HUES48 (cell line): Measurements from ENCODE around the gene CNGB1.

Experiments
- H3K27ac ChIP-seq: one replicate; pipeline ENCODE4 v1.7.0; 2013; ENCODE audit warnings: low read depth, low read length, inconsistent platforms
- H3K27me3 ChIP-seq: 2 replicates; pipeline ENCODE4 v1.6.1; 2013; ENCODE audit warnings: mild to moderate bottlenecking, low read length; ENCODE audit not compliant: control insufficient read depth, insufficient read depth
- H3K36me3 ChIP-seq: 2 replicates; pipeline ENCODE4 v1.6.1; 2013; ENCODE audit warnings: low read length; ENCODE audit not compliant: control insufficient read depth, insufficient read depth
- H3K4me1 ChIP-seq: 2 replicates; pipeline ENCODE4 v1.6.1; 2013; ENCODE audit warnings: mild to moderate bottlenecking, low read length; ENCODE audit not compliant: control insufficient read depth, insufficient read depth
- H3K4me3 ChIP-seq: 2 replicates; pipeline ENCODE4 v1.5.1; 2013; ENCODE audit warnings: mild to moderate bottlenecking, low read depth, low read length
- H3K9ac ChIP-seq: 2 replicates; pipeline ENCODE4 v1.6.1; 2013; ENCODE audit warnings: mild to moderate bottlenecking, low read depth, low read length, moderate library complexity
- H3K9me3 ChIP-seq: 2 replicates; pipeline ENCODE4 v1.6.1; 2013; ENCODE audit warnings: low read length; ENCODE audit not compliant: control insufficient read depth, insufficient read depth

CNGB1 gene

DNA sequence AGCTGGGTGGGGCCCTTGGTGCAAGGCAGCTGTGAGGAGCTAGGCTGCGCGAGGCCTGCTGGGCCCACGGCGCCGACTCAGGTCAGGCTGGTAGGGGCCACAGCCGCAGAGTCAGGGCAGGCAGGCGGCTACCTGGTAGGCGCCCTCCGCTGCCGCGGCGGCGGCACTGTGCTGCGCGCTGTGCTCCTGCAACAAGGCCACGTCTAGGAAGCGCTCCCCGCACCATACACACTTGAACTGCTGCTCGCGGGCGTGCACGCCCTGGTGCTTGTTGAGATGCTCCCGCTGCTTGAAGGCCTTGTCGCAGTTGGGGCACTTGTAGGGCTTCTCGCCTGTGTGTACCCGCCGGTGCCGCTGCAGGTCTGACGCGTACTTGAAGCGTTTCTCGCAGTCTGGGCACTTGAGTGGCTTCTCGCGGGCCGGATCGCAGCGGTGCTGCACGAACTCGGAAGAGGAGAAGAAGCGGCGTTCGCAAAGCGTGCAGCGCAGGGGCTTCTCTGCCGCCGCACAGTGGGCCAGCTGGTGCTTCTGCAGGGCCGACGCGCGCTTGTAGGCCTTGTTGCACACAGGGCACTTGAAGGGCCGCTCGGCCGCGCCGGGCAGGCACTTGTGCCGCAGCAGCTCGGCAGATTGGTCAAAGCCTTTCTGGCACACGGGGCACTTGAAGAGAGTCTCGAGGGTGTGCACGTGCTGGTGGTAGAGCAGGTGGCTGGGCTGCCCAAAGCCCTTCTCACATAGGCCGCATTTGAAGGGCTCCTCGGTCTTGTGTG, 25.7 kb upstream of the CNGB1 start:
- no peaks in the 10 kb centered on the region for H3K9me3 ChIP-seq
- peaks cover 12% of the 10 kb centered on the region; the same call in 1 of the 2 replicates for H3K4me1 ChIP-seq
- no peak overlapping the region for H3K27ac ChIP-seq
- H3K9ac ChIP-seq = no peak overlapping the region
- no peak overlapping the region for H3K4me3 ChIP-seq
- H3K27me3 ChIP-seq = no peaks in the 10 kb centered on the region
- H3K36me3 ChIP-seq = peaks cover 23% of the 10 kb centered on the region

DNA sequence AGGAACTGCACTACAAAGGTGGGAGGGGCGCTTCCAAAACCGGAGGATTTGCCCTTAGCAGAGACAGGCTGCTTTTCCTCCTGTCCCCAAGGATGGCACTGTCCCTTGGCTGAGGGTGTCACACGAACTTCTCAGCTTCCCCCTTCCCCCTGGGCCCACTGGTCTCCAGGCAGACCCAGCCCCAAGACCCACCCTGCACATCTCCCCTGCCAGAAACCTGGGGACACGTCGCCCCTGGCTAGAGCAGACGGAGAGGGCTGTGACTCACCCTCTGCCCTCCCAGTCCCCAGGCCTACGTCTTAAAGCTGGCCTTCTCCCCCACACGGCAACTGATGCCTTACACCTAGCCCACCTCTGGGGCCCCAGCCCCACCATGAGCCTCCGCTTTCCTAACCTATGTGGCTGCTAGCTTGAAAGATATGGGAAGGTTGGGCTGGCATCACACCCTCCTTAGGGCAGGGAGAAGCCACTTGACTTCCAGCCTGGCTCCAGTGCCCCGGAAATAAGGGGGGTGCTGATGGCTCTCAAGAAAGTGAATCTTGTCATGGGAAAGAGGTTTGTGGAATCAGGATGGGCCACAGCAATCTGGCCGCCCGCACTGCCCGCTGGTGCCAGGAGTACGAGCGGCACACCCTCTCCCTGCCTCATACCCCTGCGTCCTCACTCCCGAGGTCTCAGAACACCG, 24.9 kb upstream of the CNGB1 start:
- peaks cover 12% of the 10 kb centered on the region; the same call in 1 of the 2 replicates for H3K4me1 ChIP-seq
- no peak overlapping the region for H3K4me3 ChIP-seq
- H3K27me3 ChIP-seq = no peaks in the 10 kb centered on the region
- H3K9ac ChIP-seq = no peak overlapping the region
- no peak overlapping the region for H3K27ac ChIP-seq
- peaks cover 23% of the 10 kb centered on the region for H3K36me3 ChIP-seq
- no peaks in the 10 kb centered on the region for H3K9me3 ChIP-seq

DNA sequence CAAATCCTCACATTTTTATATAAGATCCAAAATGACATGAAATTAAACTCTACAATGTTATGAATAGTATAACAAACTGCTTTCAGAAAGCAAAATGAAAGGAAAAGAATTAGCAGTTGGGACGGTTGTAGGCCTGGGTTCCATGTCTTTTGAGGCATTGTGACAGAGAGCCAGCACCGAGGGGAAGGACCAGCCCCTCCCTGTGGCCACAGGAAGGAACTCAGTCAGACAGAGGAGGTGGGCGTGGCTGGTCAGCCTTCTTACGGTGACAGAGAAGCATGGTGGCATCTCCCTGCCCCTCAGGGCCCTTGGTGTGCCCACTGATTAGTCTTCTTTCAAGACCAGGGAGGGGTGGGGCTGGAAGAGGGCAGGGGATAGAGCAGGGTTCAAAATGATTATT, 23.9 kb upstream of the CNGB1 start:
- Histone ChIP-seq H3K27ac (no peak overlapping the region), H3K36me3 (peaks cover 23% of the 10 kb centered on the region), H3K9ac (no peak overlapping the region), H3K27me3 (no peaks in the 10 kb centered on the region), H3K4me3 (no peak overlapping the region), H3K4me1 (peaks cover 11% of the 10 kb centered on the region; the same call in 1 of the 2 replicates), H3K9me3 (no peaks in the 10 kb centered on the region)

DNA sequence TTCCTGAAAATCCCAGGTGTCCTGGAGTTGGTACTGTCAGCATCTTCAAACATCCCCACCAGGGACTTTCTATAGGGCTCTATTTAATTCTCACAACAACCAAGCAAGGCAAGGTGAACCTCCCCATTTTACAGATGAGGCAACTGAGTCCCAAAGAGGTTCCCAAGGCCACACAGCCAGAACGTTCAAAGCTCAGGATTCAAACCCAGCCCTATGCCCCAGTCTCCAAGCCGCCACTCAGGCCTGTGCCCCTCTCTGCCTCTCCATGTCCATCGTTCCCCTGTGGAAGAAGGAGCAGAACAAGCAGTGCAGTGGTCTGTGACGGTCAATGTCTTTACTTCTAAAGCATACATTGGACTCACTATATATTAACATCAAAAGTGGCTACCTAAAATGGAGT, 23.4 kb upstream of the CNGB1 start:
- Histone ChIP-seq H3K4me1 (peaks cover 7% of the 10 kb centered on the region; the same call in 1 of the 2 replicates), H3K9ac (no peak overlapping the region), H3K27me3 (no peaks in the 10 kb centered on the region), H3K36me3 (peaks cover 23% of the 10 kb centered on the region), H3K4me3 (no peak overlapping the region), H3K9me3 (no peaks in the 10 kb centered on the region), H3K27ac (no peak overlapping the region)

DNA sequence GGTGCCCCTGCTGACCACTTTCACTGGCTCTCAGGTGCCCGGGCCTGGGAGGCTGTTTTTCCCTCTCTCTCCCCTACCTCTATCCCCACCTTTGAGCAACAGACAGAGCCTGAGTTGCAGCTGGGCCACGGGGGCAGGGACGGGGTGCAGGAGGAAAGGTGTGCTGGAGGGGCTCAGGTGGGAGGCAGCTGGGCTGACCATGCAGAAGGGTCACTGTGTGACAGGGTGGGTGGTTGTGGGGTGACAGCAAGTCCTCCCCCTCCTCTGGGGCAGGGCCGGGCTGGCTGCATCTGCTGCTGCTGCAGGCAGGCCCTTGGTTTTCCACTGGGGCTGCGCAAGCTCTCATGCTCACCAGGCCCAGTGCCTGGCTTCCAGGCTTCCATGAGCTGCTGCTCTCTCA, 23.0 kb upstream of the CNGB1 start:
- Histone ChIP-seq H3K9me3 (no peaks in the 10 kb centered on the region), H3K27ac (no peak overlapping the region), H3K27me3 (no peaks in the 10 kb centered on the region), H3K9ac (no peak overlapping the region), H3K4me1 (peaks cover 2% of the 10 kb centered on the region; the same call in 1 of the 2 replicates), H3K4me3 (no peak overlapping the region), H3K36me3 (peaks cover 23% of the 10 kb centered on the region)

DNA sequence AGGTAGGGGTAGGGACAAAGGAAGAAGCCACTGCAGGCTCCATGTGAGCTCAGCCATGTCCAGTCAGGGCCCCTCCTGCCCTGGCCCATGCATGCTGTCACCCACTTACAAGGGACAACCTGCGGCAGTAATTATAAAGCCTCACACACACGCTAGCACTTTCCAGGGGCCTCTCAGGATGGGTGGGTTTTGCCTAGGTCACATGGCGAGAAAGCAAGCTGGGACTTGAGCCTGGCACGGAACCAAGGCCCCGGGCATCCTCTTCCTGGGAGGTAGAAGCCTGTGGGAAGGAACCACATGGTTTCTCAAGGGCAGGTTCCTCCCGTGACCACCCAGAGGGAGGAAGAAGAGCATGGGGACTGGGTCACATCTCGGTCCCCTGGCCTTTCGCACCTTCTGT, 22.5 kb upstream of the CNGB1 start:
- no peaks in the 10 kb centered on the region; the same call in 1 of the 2 replicates for H3K4me1 ChIP-seq
- H3K4me3 ChIP-seq = no peak overlapping the region
- H3K36me3 ChIP-seq = peaks cover 23% of the 10 kb centered on the region
- no peak overlapping the region for H3K27ac ChIP-seq
- H3K9ac ChIP-seq = no peak overlapping the region
- H3K9me3 ChIP-seq = no peaks in the 10 kb centered on the region
- no peaks in the 10 kb centered on the region for H3K27me3 ChIP-seq

DNA sequence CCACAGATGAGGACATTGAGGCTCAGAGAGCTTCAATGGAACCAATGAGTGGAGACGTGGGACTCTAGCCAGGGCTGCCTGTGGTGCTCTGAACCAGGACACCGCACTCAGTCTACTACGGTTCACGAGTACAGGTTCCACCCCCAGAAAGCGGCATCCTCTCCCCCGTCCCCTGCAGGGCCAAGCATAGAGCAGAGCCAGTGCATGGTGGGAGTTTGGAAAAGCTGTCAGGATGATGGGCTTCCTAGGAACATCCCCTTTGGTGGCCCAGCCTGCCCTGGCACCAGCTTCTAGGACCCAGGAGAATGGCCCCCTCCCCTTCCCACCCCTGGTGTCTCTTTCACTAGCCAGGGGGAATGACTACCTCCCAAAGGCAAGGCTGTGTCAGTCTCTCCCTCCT, 21.2 kb upstream of the CNGB1 start:
- no peaks in the 10 kb centered on the region for H3K9me3 ChIP-seq
- H3K4me1 ChIP-seq = no peaks in the 10 kb centered on the region
- H3K27me3 ChIP-seq = peaks cover 2% of the 10 kb centered on the region
- peaks cover 16% of the 10 kb centered on the region for H3K36me3 ChIP-seq
- no peak overlapping the region for H3K27ac ChIP-seq
- no peak overlapping the region for H3K4me3 ChIP-seq
- H3K9ac ChIP-seq = no peak overlapping the region

DNA sequence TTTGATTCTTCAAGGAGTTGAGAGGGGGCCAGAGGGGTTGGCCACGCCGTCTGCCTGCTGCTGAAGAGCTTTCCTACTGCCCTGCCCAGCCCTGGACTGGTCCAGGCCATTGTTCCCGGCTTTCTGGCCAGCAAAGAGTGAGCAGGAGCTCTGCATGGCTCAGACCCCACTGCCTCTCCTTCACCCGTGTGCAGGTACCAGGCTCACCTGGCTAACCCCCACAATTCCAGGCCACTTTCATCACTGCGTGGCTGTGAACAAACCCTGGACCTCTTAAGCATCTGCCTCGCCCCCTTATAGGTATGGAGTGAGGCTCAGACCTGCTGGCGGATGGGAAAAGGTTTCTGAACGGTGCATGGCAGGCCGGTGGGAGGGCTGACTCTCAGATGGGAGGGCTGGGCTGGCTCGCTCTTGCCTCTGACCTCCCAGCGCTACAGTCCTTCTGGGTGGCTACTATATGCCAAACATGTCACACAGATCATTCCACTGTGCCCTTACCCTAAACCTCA, 20.7 kb upstream of the CNGB1 start:
- no peaks in the 10 kb centered on the region for H3K9me3 ChIP-seq
- no peak overlapping the region for H3K27ac ChIP-seq
- H3K4me1 ChIP-seq = no peaks in the 10 kb centered on the region
- H3K27me3 ChIP-seq = peaks cover 6% of the 10 kb centered on the region
- no peak overlapping the region for H3K9ac ChIP-seq
- H3K36me3 ChIP-seq = peaks cover 11% of the 10 kb centered on the region; the same call in 1 of the 2 replicates
- H3K4me3 ChIP-seq = no peak overlapping the region

DNA sequence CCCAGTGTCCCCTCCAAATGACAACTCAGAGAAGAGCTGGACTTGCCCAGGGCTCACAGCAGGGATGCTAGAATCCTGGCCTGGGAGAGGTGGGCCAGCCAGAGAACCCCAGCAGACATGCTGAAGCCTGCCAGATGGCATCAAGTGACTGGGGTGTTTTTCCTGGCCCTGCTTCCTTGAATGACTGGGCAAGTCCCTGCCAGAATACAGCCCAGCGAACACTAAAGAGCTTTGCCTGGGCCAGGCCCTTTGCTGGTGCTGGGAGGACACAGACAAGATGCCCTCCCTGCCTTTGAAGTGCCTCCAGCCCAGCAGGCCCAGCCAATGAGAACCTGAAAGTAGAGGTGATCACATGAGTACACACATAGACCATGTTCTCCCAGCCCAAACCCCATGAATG, 18.0 kb upstream of the CNGB1 start:
- Histone ChIP-seq H3K9ac (no peak overlapping the region), H3K9me3 (no peaks in the 10 kb centered on the region), H3K27ac (no peak overlapping the region), H3K4me3 (no peak overlapping the region), H3K4me1 (0 out of 2 replicates have a peak, but pooled peaks cover 3% of the 10 kb centered on the region), H3K36me3 (no peaks in the 10 kb centered on the region), H3K27me3 (peaks cover 29% of the 10 kb centered on the region)

DNA sequence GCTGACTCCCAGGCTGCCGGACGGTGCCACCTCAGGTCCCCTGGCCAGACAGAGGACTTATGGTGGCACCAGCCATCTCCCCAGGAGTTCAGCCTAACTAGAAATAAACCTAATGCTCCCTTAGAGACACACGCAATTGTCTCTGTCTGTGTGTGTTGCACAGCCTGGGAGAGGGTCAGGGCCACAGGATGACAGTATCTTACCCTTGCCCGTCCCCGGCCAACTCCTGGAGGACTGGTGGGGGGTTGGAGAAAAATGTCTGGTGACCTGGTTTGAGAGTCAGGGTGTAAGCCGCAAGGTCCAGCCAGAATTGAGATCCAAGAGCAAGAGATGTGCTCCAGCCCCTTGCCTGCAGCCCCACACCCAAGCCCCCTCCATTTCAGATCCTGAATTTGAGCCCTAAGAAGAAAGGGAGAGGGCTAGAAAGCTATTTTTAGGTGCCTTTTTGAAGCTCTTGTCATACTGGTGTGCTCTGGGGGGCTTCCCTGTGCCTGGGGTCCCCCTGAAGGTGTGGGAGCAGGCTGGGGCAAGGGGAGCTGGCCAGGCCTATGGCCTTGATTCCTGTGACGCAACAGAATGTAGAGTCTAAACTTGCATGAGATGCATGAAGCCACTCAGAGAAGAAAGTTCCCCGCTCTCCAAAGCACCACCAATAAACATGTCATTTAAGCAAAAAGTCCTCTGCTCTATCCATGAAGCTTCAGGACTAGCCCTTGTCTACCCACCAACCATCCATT, 16.7 kb upstream of the CNGB1 start:
- H3K27me3 ChIP-seq = peaks cover 31% of the 10 kb centered on the region
- no peaks in the 10 kb centered on the region for H3K9me3 ChIP-seq
- H3K36me3 ChIP-seq = no peaks in the 10 kb centered on the region
- H3K27ac ChIP-seq = no peak overlapping the region
- no peak overlapping the region for H3K9ac ChIP-seq
- 0 out of 2 replicates have a peak, but pooled peaks cover 3% of the 10 kb centered on the region for H3K4me1 ChIP-seq
- H3K4me3 ChIP-seq = no peak overlapping the region
